ENCODE measurements around the gene HES3. TPM values are rescaled to one million over a fixed set of nuclear protein-coding genes. Genes with fewer than 3 reads are reported as not detected.

The HES3 gene
- total RNA-seq, 1 experiment from 2014 or later, result not detected

DNA sequence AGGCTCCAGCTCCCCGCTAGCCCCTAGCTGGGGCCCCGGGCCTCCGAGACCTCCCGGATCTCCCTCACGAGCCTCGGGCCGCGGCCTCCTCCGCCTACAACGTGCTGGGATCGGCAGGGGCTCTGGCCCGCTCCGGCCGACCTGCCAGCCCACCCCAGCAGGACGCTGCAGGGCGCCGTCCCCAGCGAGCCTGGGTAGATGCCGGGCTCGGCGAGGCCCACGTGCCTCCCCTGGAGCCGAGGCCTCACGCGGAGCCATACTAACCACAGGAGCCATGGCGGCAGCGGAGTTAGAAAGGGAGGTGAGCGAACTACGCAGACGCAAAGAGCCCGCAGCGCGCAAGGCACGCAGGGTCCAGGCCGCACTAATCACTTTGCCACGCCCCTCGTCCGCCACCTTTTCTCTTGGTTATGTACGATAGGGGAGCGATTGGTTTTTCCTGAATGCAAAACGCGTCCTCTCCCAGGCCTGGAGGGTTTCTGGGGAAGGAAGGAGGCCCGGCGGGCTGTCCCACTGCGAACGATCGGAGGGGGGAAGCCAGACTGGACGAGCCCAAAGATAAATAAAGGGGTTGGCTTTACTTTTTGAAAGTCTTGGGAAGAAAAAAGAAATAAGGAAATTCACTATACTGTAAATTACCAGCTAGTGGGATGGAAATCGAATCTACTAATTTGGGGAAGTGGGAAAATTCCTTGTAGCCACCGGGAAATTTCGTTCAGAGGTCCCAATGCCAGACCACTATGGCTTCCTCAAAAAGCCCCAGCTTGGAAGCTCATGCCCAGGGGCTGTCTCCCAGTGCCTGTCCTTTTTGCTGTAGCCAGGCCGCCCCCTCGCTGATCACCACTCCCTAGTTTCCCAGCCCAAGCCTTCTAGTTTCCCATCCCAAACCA, 44.4 kb upstream of the HES3 start, which contains the start of gene RPL22:
Gene RPL22 (minus strand): TSS at position 298 of the 890 bp plus-strand sequence. CDS start 22 bp downstream, at position 276.
- Histone ChIP-seq H3K9me3 (ENCODE audit: low read depth, low read length, poor library complexity, severe bottlenecking) (no peaks in the 10 kb centered on the region), H3K27me3 (replicated peaks; ENCODE audit: insufficient read depth, low read depth, low read length, poor library complexity) (no peaks in the 10 kb centered on the region), H3K27ac (ENCODE audit: low read depth, low read length, poor library complexity, severe bottlenecking) (peak within 1 kb of the TSS; percentile 97), H3K4me3 (ENCODE audit: low read depth, low read length, poor library complexity, severe bottlenecking) (peak within 1 kb of the TSS; percentile 93), H3K36me3 (ENCODE audit: insufficient read depth, low read length, poor library complexity, severe bottlenecking) (peaks cover 32% of the 10 kb centered on the region), H3K4me1 (ENCODE audit: insufficient read depth, low read length, poor library complexity, severe bottlenecking) (peaks cover 11% of the 10 kb centered on the region)
- CTCF ChIA-PET, result no interaction called here
- intact Hi-C loops (cut with micrococcal nuclease; ENCODE audit: unreplicated experiment), result no loop called here
- TF ChIP-seq EZH2 (IDR thresholded peaks at IDR 0.05; ENCODE audit: borderline replicate concordance, low read depth, low read length, poor library complexity, severe bottlenecking), result no peak
- TF ChIP-seq CTCF (conservative IDR thresholded peaks at IDR 0.05; ENCODE audit: low read depth, low read length), result no peak
- POLR2A ChIA-PET (ENCODE audit: low non-redundant PET), result interaction anchor here (0.5 kb wide), 1 partner anchor 32 kb away, joined by 3 read pairs; no protein-coding TSS in a partner anchor
- BruUV-seq (replicated peaks), result no TSS peak
- DNase-seq (ENCODE audit: low spot score), result peak; percentile 100

DNA sequence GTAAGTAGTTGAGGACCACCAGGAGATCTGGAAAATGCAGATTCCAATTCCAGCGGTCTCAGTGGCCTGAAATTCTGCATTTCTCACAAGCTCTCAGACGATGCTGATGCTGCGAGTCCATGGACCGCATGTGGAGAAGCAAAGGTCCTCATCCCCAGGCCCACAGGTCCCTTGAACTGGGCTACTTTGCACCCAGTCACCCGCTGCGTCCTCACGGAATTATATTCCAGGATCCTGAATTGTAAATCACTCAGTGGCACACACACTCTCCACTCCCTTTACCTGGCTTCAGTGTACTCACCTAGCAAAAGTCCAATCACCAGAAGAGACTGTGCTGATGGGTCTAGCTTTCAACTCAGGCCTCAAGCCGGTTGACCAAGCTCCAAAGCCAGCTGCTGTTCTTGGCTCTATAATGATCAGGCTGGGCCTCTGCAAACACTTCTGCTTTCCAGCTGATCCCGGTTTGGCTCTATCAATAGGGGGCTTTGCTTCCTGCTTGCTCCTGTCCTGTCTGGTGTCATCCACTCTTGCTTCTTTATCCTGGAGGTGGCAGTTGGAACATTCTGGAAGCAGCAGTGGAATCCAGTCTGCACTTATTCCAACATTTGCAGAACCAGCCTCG, 43.7 kb upstream of the HES3 start:
- intact Hi-C loops (cut with micrococcal nuclease; ENCODE audit: unreplicated experiment), result no loop called here
- CTCF ChIA-PET, result no interaction called here
- Histone ChIP-seq H3K9me3 (ENCODE audit: low read depth, low read length, poor library complexity, severe bottlenecking) (no peaks in the 10 kb centered on the region), H3K27ac (ENCODE audit: low read depth, low read length, poor library complexity, severe bottlenecking) (peak overlapping the region; percentile 97), H3K4me1 (ENCODE audit: insufficient read depth, low read length, poor library complexity, severe bottlenecking) (peaks cover 11% of the 10 kb centered on the region), H3K36me3 (ENCODE audit: insufficient read depth, low read length, poor library complexity, severe bottlenecking) (peaks cover 25% of the 10 kb centered on the region), H3K4me3 (ENCODE audit: low read depth, low read length, poor library complexity, severe bottlenecking) (peak overlapping the region; percentile 93), H3K27me3 (replicated peaks; ENCODE audit: insufficient read depth, low read depth, low read length, poor library complexity) (no peaks in the 10 kb centered on the region)
- POLR2A ChIA-PET (ENCODE audit: low non-redundant PET), result interaction anchor here (0.5 kb wide), 1 partner anchor 31 kb away, joined by 3 read pairs; no protein-coding TSS in a partner anchor
- no peak for DNase-seq (ENCODE audit: low spot score)
- TF ChIP-seq EZH2 (IDR thresholded peaks at IDR 0.05; ENCODE audit: borderline replicate concordance, low read depth, low read length, poor library complexity, severe bottlenecking), result no peak
- TF ChIP-seq CTCF (conservative IDR thresholded peaks at IDR 0.05; ENCODE audit: low read depth, low read length), result no peak
- BruUV-seq (replicated peaks), result no TSS peak

DNA sequence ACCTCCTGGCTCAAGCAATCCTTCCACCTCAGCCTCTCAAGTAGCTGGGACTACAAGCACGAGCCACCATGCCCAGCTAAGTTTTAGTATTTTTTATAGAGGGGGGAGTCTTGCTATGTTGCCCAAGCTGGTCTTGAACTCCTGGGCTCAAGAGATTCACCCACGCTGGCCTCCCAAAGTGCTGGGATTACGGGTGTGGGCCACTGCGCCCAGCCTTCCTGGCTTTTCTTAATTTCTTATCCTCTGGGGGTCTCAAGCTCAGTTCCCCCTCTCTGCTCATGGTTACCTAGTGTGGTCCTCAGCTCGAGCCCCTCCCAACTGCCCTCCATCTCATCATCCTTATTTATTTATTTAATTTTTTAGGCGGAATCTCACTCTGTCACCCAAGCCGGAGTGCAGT, 41.7 kb upstream of the HES3 start:
- peaks cover 5% of the 10 kb centered on the region for H3K36me3 ChIP-seq (ENCODE audit: insufficient read depth, low read length, poor library complexity, severe bottlenecking)
- peaks cover 18% of the 10 kb centered on the region for H3K4me1 ChIP-seq (ENCODE audit: insufficient read depth, low read length, poor library complexity, severe bottlenecking)
- ChIA-PET POLR2A (ENCODE audit: low non-redundant PET) (no interaction called here), CTCF (interaction anchor here (1.2 kb wide), 1 partner anchor 15 kb away, joined by 8 read pairs; no protein-coding TSS in a partner anchor)
- H3K4me3 ChIP-seq (ENCODE audit: low read depth, low read length, poor library complexity, severe bottlenecking), result no peak overlapping the region
- DNase-seq (ENCODE audit: low spot score), result no peak
- intact Hi-C loops (cut with micrococcal nuclease; ENCODE audit: unreplicated experiment), result no loop called here
- BruUV-seq (replicated peaks), result no TSS peak
- no peaks in the 10 kb centered on the region for H3K27me3 ChIP-seq (replicated peaks; ENCODE audit: insufficient read depth, low read depth, low read length, poor library complexity)
- no peaks in the 10 kb centered on the region for H3K9me3 ChIP-seq (ENCODE audit: low read depth, low read length, poor library complexity, severe bottlenecking)
- TF ChIP-seq EZH2 (IDR thresholded peaks at IDR 0.05; ENCODE audit: borderline replicate concordance, low read depth, low read length, poor library complexity, severe bottlenecking) (no peak), CTCF (conservative IDR thresholded peaks at IDR 0.05; ENCODE audit: low read depth, low read length) (no peak)
- no peak overlapping the region for H3K27ac ChIP-seq (ENCODE audit: low read depth, low read length, poor library complexity, severe bottlenecking)
